HG03439 (cell line): ENCODE measurements around the gene EXOC5.
"Not testable (repeated sequence)": the region's sequence is repeated elsewhere in the genome, so short reads cannot be mapped to it uniquely, and the experiment has no call there.

Source experiments
- ATAC-seq: cut with Tn5 transposase; IDR thresholded peaks from one replicate; pipeline ENCODE4 v1.9.1; 2021; ENCODE audit warnings: mild to moderate bottlenecking, moderate library complexity; ENCODE audit not compliant: unreplicated experiment

The EXOC5 gene

GRCh38 chr14:57259672-57260071, 9.0 kb downstream of the EXOC5 start:
- ATAC-seq: no peak

DNA sequence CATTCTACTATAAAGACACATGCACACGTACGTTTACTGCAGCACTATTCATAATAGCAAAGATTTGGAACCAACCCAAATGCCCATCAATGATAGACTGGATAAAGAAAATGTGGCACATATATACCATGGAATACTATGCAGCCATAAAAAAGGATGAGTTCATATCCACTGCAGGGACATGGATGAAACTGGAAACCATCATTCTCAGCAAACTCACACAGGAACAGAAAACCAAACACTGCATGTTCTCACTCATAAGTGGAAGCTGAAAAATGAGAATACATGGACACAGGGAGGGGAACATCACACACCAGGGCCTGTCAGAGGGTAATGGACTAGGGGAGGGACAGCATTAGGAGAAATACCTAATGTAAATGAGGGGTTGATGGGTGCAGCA, 10.5 kb downstream of the EXOC5 start:
- not testable (repeated sequence) for ATAC-seq

DNA sequence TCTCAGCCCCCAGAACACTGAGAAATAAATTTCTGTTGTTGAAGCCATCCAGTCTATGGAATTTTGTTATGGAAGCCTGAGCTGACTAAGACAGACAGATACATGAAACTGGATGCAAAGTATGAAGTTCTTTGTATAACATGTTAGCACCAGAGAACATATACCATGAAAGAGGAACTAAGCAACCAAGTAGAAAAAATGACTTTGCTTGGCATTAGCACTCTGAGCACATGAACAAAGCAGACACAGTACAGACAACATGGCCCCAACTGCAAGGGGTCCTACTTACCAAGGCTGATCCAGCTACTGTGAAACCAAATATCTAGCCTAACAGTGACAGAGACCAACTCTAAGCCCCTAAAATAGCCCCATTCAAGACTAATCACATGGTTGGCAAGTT, 13.8 kb downstream of the EXOC5 start:
- no peak for ATAC-seq

GRCh38 chr14:57246933-57247657, 21.6 kb downstream of the EXOC5 start:
- no peak for ATAC-seq

- ATAC-seq: no peak
These were observed 22.8 kb downstream of the EXOC5 start for GRCh38 chr14:57245941-57246340.

DNA sequence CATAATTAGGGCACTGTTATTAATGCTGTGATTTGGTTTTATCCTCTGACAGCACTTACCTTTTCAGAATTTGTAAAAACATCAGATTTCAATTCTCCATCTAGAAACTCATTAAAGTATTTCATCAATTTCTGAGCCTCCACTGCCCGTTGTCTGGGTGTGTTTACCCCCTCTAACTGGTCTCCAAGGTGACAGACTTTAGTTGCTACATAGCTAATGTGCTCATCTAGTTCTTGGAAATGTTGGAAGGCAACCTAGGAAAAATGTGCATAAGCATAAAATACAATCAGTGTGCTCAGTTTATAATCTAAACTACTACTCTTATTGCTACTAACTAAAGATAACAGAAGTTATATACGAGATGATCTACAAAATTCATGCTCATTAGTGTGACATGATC, 24.6 kb downstream of the EXOC5 start:
- ATAC-seq: no peak

- ATAC-seq: no peak
These were observed 25.4 kb downstream of the EXOC5 start for GRCh38 chr14:57243320-57243719.

GRCh38 chr14:57240115-57240514, 28.6 kb downstream of the EXOC5 start:
- ATAC-seq: not testable (repeated sequence)

DNA sequence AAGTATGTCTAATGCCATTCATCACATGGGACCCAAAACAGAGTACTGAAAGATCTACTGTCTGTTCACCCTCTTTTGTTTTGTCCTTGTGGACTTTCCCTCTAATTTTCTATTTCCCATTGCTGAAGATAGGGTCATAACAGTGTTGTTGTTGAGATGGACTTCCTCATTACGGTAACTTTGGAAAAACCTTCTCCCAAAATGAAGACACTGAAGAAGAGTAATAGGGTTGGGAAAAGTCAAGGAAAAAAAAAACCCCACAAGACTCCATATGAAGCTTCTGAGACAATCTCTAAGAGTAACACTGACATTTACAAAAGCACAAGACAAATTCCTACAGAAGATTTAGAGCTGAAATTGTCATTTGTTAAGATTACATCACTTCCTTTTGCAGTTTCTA, 36.7 kb downstream of the EXOC5 start:
- ATAC-seq: no peak

DNA sequence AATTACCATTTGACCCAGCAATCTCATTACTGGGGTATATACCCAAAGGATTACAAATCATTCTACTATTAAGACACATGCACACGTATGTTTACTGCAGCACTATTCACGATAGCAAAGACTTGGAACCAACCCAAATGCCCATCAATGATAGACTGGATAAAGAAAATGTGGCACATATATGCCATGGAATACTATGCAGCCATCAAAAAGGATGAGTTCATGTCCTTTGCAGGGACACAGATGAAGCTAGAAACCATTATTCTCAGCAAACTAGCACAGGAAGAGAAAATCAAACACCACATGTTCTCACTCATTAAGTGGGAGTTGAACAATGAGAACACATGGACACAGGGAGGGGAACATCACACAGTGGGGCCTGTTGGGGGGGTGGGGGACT, 40.4 kb downstream of the EXOC5 start:
- not testable (repeated sequence) for ATAC-seq

DNA sequence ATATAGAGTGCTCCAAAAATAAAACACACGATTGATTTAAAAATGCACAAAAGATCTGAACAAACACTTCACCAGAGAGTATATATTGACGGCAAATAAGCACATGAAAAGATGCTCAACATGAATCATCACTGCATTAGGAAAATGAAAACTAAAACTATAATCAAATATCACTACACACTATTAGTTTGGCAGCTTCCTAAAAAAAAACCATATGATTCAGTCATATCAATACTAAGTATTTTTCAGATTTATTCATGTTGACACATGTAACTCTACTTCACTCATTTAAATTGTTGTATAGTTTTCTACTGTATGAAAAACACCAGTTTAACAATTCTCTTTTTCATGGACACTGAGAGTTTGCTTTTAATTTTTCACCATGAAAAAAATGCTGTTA, 41.6 kb downstream of the EXOC5 start:
- no peak for ATAC-seq

GRCh38 chr14:57221931-57222330, 46.8 kb downstream of the EXOC5 start:
- ATAC-seq: no peak

DNA sequence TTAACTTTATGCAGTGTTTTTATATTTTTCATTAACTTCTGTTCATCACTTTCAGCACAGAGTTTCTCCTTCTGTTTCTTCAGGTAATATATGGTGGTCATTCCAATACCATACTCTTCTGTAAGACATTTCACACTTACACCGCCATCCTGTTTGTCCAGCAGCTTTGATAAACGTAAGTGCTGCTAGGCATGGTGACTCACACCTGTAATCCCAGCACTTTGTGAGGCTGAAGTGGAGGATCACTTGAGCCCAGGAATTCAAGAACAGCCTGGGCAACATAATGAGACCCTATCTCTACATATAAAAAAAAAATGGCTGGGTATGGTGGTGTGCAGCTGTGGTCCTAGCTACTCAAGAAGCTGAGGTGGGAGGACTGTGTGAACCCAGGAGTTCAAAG, 55.8 kb downstream of the EXOC5 start:
- ATAC-seq: no peak

DNA sequence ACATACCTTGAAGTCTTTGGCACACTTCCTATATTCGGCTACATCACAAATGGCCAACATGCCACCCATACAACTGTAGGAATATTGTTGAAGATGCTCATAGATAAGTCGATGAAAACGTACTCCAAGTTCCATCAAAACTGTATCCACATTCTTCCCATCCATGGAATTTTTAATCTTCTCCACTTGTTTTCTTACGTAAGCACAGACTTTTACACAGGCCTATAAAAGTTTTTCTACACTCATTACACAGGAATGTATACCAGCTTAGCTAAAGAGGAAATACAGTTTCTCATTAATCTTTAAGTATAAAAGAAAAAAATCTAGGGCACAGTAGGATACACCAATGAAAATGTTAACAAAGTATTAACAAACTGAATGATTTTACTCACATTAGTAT, 59.1 kb downstream of the EXOC5 start:
- ATAC-seq: no peak

DNA sequence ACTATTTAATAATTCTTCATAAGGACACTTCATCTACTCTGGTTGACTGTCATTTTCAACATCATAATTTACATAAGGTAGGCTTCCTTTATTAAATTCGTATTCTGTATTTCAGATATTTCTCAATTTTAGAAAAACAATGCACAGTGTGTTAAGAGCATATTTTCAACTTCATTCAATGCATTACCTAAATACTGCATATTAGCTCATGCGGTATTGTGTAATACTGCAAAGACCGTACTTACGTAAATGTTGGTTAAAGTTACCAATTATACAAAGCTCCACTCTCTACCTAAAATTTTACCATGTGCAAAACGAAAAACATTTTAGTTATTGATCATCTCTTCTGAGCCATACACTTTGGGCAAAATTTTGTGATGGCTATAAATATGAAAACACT, 62.8 kb downstream of the EXOC5 start:
- no peak for ATAC-seq

GRCh38 chr14:57202672-57203071, 66.0 kb downstream of the EXOC5 start:
- ATAC-seq: not testable (repeated sequence)

- no peak for ATAC-seq
These were observed 68.8 kb downstream of the EXOC5 start for GRCh38 chr14:57199921-57200320.

GRCh38 chr14:57189070-57189469, 79.6 kb downstream of the EXOC5 start:
- ATAC-seq: no peak

- ATAC-seq: no peak
These were observed 85.8 kb downstream of the EXOC5 start for GRCh38 chr14:57182760-57183503.

GRCh38 chr14:57179273-57179672, 89.4 kb downstream of the EXOC5 start:
- no peak for ATAC-seq

- no peak for ATAC-seq
These were observed 94.2 kb downstream of the EXOC5 start for GRCh38 chr14:57174466-57174865.

DNA sequence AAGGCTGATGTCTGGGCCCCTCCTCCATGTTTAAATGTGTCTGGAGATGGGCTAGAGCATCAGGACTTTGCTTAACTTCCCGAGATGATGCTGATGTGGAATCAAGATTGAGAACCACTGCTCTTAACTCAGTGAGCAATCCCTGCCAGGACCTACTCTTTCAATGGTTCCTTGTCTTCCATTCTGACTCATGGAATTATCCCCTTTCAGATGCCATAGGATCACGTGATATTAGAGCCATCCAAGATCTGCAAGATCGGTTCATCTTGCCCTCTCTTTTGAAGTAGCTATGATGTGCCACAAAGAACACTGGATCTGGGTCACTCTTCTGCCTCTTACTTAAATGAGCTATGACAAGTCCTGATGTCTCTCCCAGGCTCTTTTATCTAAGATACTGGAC, 96.8 kb downstream of the EXOC5 start:
- ATAC-seq: no peak

DNA sequence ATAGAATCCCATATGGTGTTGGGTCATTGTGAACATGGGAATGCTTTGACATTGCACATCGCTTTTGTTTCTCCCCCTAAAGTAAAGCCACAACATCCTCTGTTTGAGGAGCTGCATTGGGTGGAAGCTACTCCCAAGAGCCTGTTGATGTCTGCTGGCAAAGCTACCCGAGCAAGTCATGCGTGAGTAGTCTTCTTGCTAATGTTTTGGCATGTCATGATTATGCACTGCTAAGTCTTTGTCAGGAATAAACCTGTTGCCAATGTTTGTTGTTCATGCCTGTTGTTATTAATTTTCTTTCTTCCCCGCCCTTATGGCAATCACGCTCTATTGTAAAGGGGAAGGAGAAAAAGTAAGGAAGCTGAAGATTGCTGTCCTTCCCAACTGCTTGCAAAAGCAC, 97.3 kb downstream of the EXOC5 start:
- ATAC-seq: no peak
